Activated CD4-positive, CD25-positive, alpha-beta regulatory T cell treated with anti-CD3 and anti-CD28 coated beads, Interleukin-2, amount 50 U/mL, for 16 hours (primary cell): ENCODE data around the gene EIF2B4.
"Not testable (repeated sequence)": the region's sequence is repeated elsewhere in the genome, so short reads cannot be mapped to it uniquely, and the experiment has no call there.

Experiments
- DNase-seq: peaks from one replicate; pipeline ENCODE4 v3.0.0-alpha.2; 2020; ENCODE audit warnings: low read depth, low spot score

The EIF2B4 gene

DNA sequence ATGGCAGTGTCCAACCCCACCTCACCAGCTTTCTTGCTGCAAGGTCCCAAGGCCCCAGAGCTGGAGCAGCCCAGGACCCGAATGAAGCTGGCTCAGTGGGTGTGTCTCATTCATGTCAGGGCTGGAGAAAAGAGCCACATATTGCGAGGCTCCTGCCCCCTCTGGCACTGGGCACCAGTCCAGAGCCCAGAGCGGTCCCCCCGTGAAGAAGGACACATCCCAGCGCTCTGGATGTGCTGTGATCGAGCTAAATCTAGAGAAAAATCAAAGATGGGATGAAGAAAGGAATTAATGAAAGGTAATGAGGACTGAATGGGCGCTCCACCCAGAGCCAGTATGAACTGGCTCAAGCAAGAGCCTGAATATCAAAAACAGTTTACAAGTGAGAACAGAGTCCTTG, 34.0 kb downstream of the EIF2B4 start:
- no peak for DNase-seq

DNA sequence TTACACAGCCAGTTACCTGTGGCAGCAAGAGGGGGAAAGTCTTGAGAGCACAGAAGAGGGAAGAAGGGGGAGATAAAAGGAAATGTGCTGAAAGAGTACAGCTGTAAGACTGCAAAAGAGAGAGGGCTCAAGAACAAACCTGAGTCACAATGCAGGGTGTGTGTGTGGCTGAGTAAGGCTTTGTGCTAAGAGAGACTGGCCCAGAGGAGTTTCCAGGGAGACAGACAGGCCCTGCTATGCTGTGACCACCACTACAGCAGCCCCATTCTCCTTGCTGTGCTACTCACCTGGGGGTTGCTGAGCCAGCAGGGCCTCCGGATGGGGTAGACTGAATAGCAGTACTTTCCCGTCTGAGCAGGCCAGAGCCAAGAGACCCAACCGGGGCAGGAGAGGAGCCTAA, 34.8 kb downstream of the EIF2B4 start:
- DNase-seq: no peak

DNA sequence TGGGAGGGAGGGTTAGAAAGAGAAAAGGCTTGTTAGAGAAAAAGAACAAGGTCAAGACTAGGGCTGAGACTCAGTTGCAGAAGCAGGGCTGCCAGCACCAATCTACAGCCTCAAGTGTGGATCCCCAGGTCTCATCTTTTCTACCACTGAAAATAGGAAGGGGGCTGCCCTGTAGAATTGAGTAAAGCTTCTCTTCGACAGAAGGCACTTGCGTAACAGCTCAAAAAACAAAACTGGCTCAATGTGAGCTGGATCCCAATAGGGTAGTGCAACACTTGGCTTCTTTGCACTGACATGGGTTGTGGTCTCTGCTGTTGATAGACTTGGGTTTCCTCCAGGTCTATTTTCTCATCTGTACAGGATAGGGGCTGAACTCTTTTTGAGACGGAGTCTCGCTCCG, 45.4 kb downstream of the EIF2B4 start:
- no peak for DNase-seq

DNA sequence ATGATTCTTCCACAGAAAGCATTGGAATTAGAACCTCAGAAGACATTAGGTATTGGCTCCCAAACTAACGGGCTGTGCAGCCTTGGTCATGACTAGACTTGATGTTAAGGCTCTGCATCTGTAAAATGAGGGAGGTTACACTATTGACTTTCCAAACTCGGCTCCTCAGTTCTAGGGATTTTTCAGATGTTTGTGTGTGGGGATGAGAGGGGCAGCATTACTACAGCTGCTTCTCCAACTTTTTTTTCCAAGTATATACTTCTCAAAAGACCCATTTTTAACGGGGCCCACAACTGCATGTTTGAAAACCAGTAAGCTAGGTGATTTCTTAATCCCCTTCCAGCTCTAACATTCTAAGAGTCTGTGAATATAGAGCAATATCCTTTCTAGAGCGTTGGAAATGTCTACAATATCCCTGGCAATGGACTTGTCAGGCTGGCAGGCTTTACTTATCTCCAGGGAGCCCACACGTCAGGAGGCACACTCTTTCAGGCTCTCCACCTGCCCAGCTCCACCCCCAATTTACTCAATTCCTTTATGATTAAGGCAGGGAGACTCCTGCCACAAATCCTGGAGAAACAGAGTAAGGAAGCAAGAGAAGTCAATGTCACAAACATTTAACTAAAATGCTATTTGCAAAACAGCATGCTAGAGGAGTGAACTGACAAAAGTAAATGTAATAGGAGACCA, 46.4 kb downstream of the EIF2B4 start:
- no peak for DNase-seq

DNA sequence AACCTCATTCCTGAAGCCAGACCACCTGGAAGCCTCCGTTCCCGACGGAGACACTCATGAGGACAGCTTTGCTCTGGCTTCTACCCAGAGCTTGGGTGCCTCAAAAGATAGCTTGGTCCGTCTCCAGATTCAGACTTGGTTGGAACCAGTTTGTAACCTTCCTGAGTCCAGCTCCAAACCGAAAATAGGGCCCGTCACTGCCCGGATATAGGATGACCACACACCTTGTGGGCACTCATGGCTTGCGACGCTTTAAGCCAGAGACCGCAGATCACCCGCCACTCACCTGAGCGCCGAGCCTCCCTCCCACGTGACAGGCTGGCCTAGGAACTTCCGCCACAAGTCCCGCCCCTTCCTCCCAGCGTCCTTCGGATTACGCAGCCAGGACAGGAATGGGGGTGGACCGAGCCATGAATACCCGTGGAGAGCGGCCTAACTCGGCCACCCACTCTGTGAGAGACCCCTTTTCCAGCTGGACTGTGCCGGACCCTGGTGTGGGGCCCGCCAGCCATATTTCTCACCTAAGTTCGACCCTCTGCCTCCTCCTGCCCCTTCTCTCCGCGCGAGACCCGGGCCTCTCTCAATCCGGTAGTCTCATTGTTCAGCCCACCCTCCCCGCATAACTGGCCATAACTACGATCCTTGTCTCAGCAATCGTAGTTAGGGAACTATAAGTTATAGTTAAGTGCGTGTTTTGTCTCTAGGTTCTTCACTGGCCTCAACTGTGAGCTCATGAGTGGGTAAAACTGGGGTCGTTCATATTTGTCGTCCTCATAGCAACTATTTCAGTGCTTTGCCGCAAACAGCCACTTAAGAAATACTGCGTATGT, 47.2 kb downstream of the EIF2B4 start, which contains the start of gene MPV17:
Gene MPV17, minus strand, starts transcription at position 332 of the 830 bp plus-strand sequence. CDS start 580 bp downstream, outside the sequence.
- DNase-seq: peak; percentile 75

DNA sequence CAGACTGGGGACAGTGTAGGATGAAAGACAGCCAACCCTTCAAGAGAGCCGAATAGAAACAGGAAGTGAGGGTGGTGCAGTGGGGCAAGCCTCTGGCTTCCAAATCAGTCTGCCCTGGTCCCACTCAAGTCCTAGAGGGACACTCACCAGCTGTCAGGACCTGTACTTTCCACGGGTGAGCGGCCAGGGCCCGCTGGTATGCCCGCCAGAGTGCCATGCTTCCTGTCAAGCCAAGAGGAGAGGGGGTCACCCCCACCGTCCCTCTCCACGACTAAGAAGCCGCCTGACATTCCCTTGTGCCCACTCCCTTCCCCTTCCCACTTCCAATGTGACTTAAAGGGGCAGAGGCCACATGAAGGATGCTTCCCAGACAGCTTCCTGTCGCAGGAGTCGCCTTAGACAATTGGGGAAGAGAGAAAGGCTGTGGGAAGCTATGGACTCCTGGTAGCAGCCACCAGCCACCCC, 47.8 kb downstream of the EIF2B4 start:
- no peak for DNase-seq

DNA sequence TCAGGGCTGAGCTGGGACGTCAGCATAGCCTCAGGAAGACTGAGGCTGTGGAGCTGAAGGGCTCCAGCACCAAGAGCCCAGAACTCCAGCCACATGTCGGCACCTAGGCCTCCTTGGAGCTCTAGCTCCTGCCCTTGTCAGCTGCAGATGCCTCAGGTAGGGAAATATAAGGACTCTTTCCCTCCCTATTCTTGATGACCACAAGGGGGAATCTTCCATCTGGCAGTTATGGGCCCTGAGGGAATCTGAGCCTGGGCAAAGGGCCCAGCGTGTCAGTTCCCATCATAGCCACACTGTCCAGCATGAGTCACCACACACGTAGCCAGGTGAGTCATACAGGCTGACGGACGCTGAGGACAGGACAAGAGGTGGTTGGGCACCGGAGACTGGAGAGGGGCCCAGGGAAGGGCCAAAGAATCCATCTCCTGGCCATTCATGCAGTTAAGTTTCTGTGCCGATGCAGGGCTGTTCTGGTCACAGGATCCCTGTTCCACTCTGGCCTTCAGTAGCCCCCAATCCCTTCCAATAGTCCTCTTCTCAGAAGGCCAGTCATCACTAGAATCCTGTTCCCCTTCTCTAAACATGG, 49.1 kb downstream of the EIF2B4 start:
- no peak for DNase-seq

DNA sequence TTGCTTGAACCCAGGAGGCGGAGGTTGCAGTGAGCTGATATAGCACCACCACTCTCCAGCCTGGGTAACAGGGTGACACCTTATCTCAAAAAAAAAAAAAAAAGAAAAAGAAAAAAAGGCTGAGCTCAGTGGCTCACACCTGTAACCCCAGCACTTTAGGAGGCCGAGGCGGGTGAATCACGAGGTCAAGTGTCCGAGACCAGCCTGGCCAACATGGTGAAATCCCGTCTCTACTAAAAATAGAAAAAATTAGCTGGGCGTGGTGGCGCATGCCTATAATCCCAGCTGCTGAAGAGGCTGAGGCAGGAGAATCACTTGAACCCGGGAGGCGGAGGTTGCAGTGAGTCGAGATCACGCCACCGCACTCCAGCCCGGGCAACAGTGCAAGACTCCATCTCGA, 50.3 kb downstream of the EIF2B4 start:
- not testable (repeated sequence) for DNase-seq

DNA sequence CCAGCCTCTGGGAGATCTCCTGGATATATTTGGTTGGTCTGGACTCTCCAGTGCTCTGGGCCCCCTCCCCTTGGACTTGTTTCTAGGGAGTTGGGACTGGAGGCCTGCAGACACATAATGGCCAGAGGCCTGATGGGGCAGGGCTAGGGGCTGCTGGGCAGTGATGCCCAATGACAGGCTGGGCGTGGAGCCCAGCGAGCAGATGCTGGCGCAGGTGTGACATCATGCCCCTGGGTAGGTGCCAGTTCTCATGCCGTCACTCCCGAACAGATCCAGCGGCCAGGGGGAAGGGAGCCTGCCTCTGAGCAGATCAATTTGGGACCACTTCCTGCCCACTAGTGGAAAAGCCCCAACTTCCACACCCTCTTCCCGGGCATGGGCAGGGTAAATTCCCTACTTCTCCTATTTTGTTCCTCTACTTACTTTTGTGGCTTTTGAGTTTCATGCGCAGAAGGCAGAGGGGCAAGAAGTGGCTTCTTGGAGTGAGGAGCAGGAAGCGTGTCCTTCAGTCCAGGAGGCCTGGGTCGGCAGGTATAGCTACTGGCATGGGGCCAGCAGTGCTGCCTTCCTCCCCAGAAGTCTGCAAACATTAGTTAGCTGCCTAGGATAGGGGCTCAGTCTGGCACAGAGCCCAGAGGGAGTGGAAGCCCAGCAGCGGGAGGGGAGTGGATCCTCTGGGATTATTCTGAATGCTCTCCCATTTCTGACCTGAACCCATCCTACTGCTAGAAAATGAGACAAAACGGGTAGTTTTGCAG, 53.3 kb downstream of the EIF2B4 start:
- no peak for DNase-seq

DNA sequence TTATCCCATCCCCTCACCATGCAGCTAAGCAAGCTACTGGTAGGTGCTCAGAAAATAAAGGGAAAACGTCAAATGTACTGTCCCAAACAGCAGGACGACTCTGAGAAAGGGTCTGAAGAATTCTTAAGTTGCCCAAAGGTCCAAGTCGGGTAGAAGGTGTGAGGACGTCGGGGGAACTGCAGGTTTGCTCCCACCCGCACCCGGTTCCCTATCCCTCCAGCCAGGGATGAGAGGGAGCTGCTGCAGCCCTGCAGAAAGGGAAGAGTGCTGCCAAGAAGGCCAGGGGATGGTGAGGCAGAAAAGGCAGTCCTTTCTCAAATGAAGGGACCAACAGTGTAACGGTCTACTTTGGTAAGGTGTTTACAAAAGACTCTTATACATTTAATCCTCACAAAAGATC, 55.0 kb downstream of the EIF2B4 start:
- DNase-seq: no peak

DNA sequence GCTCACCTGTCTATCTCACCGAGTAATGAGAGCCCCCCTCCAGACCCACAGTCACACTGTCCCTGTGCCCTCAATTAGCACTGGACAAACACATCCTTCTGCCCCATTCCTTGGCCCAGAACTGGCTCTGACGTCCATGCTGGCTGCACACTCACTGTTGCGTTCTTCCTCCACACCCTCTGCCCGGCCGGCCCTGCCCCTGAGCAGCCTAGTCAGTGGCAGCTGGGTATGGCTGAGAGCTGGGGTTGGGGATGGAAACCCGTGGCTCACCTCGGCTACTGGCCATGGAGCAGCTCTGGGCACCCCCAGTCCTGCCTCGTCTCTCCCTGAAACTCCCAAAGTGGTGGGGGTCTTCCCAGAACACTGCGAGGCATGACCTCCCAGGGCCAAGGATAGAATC, 55.4 kb downstream of the EIF2B4 start:
- DNase-seq: no peak
